Testis (tissue), 2 donors: ENCODE results near the gene KRT17.
"Not testable (repeated sequence)": the region's sequence is repeated elsewhere in the genome, so short reads cannot be mapped to it uniquely, and the experiment has no call there.

Experiments
- CTCF ChIP-seq, 3 experiments: fragments of 450-650 bp in 2 of 3; fragments of 200-600 bp in 1 of 3; sonication (generic) in 1 of 3; IDR thresholded peaks; one replicate each; pipeline ENCODE4 v1.5.1; 2016 to 2019; ENCODE audit warnings: antibody characterized with exemption in 3 of 3, mild to moderate bottlenecking in 2 of 3, moderate library complexity in 1 of 3
- POLR2A ChIP-seq: fragments of 450-650 bp; IDR thresholded peaks from one replicate; pipeline ENCODE4 v1.6.1; 2017; ENCODE audit warnings: antibody characterized with exemption, mild to moderate bottlenecking, moderate library complexity

- not testable (repeated sequence) for TF ChIP-seq CTCF (IDR thresholded peaks at IDR 0.05); POLR2A
Observed at GRCh38 chr17:41612376-41613160, 11.8 kb downstream of the KRT17 start, which contains the start of gene KRT16.
